AG10803 (cell line): ENCODE data around the gene SHISA6.

Experiments
- DNase-seq: peaks from one replicate; pipeline ENCODE4 v3.0.0; 2010; ENCODE audit warnings: low read depth
- H3K4me3 ChIP-seq: 2 replicates; pipeline ENCODE4 v1.5.1; 2011; ENCODE audit warnings: mild to moderate bottlenecking, low read length, control low read depth
- TF ChIP-seq, protein P1 (sequence below): conservative IDR thresholded peaks from 2 replicates; pipeline ENCODE4 v1.5.1; 2011; ENCODE audit warnings: mild to moderate bottlenecking, low read length, control low read depth, inconsistent platforms

The SHISA6 gene

DNA sequence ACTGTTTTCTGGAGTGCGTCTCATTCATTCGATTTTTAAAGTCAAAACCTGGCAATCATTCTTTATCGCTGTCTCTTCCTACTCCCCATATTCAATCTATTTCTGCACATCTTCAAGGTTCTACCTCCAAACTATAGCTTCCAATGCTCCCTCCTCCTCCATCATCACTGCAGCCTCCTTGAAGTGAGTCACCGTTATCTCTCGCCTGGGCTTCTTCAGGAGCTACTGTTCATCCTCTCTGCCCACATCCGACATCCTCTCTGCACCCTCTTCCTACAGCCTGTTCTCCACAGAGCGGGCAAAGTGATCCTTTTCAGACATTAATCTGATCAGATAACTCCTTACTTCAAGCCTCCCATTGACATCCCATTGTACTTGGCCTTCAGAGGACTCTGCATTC, 213.1 kb downstream of the SHISA6 start:
- H3K4me3 ChIP-seq: no peak overlapping the region
- TF ChIP-seq, protein P1, sequence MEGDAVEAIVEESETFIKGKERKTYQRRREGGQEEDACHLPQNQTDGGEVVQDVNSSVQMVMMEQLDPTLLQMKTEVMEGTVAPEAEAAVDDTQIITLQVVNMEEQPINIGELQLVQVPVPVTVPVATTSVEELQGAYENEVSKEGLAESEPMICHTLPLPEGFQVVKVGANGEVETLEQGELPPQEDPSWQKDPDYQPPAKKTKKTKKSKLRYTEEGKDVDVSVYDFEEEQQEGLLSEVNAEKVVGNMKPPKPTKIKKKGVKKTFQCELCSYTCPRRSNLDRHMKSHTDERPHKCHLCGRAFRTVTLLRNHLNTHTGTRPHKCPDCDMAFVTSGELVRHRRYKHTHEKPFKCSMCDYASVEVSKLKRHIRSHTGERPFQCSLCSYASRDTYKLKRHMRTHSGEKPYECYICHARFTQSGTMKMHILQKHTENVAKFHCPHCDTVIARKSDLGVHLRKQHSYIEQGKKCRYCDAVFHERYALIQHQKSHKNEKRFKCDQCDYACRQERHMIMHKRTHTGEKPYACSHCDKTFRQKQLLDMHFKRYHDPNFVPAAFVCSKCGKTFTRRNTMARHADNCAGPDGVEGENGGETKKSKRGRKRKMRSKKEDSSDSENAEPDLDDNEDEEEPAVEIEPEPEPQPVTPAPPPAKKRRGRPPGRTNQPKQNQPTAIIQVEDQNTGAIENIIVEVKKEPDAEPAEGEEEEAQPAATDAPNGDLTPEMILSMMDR: no peak
- no peak for DNase-seq

DNA sequence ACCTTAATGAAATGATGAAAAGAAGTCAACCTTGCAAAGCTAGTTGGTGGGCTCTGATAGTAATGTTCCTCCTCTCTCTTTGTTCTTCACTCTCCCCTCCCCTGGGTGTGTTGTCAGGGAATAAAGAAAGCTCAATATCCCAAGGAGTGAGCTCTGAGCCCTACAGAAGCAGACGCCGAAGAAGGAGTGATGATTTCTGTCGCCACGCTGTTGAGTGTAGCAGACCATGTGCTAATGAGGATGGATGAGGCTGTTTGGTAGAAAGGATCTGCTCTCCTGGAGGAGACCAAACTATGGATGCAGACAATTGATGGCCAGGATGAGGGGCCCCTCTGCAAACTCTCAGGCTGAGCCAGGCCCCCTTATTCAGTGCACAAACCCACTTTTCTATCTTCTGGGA, 217.3 kb downstream of the SHISA6 start:
- DNase-seq: no peak
- H3K4me3 ChIP-seq: no peak overlapping the region
- TF ChIP-seq, protein P1: no peak

DNA sequence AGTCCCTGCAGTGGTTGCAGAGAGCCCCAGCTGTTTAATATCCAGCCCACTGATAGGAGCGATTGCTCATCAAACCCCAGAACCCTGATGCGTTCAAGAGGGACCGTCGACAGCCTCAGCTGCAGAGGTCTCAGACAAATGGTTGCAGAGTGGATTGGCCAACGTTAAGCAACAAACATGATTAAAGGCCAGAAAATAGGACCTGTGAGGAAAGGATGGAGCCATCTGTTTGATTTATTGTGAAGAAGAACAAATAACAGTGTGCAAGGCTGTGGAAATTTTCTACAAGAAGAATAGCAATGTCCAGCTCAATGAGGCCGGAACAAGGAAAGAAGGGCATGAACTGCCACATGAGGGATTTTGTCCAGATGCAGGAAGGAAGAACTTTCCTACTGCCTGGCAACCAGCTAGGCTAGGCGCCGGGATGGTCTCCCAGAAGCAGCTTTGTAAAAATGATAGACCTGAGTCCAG, 218.9 kb downstream of the SHISA6 start:
- TF ChIP-seq, protein P1: no peak
- DNase-seq: no peak
- H3K4me3 ChIP-seq: no peak overlapping the region

DNA sequence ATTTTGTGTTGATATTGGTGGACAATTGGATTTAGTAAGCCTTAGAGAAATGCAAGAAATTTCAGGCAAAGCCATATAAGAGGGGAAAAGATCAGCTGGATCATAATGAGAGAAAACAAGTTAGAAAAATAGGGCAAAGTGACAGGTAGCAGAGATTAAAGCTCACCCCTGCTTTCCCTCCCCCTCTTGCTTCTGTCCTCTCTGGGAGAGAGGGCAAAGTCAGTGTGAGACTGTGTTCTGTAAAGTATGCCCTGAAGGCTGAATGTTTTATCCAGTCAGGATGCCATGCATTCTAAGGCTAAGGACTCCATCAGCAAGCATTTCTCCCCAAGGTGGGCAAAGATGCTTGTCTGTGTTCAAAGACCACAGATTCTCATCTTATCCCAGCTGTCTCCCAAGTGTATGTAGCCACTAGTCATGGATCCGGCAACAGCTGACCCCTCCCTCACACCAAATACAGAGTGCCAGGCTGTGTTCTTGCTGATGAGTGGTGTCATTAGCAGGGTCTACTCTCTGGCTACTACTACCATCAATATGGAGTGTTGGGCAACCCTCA, 221.1 kb downstream of the SHISA6 start:
- H3K4me3 ChIP-seq: no peak overlapping the region
- no peak for DNase-seq
- TF ChIP-seq, protein P1: no peak

DNA sequence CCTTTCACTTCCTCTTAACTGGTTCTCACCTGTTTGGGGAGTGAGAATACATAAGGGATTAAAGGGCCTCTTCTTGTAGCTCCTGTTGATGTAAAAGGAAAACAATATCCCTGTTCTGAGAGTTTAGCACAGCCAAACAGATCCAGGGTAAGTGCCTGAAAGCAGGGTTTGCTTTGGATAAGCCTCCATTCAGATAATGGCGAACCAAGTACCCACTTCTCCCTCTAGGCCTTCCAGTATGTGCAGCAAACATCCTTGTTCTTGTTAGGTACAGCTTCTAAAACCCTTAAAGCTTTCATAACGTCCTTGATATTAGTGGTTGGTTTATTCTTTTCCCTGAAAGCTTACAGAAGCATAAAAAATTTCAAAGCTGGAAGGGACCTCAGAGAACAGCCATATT, 226.6 kb downstream of the SHISA6 start:
- TF ChIP-seq, protein P1: no peak
- DNase-seq: no peak
- H3K4me3 ChIP-seq: no peak overlapping the region

DNA sequence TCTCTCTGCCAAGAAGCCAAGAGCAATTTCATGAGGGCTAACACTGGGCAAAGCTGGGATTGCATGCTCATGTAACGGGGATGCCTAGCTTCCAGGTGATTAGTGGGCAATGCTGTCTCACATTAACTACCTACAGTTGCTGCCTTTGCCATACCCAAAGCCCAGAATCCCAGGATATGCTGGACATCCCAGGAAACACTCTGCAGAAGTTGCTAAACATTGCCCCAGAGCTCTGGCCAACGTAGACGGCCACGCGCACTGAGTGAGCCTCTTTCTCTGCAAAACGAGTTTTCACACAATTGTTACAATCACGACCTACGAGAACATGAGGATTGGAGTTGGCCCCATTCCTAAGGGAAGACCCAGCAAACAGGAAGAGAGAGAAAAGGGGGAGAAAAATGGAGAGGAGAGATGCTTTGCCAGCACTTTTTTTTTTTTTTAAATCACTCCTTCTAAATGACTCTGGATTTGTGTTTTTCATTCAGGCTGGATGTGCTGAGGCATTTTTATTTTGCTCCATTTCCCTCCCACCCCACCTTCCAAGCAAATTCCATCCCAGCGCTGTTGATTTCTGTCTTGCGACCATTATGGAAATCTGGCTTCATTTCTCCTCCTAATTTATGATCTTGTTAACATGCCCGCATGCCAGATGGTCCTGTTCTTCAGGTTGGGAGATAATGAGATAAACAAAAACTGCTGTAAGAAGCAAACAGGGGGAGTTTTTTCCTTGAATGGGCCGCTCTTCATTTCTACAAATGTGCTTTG, 244.5 kb downstream of the SHISA6 start:
- TF ChIP-seq, protein P1: no peak
- DNase-seq: no peak
- no peak overlapping the region for H3K4me3 ChIP-seq

DNA sequence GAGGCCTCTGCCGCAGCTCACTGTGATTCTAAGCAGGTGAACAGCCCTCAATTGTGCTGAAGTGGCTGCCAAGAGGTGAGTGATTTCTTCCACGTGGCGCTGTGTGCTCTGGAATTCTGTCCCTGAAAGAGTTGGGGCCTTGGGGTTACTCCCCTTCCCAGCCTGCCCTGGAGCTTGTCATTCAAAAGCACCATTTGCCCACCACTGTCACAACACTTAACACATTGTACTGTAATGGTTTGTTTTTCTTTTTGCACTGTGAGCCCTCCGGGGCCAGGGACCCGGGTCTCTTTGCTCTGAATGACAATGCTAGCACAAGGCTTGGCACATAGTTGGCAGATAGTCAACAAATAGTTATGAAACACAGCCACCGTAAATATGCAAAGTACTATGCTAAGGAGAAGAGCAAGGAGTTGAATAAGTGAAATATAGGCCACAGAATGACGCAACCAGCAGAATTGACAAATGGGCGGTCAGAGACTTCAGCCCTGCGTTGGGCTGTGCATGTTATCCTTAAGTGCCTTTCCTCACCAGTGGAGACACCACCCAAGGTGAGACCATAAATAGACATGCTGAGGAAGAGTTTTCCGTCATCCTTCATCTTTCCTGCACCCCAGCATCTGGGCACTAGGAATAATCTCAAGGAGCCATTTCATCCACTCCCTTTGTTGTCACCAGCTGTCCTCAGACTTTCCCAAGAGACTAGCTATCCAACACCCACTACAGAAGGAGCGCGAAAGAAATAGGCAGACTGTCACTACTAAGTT, 245.3 kb downstream of the SHISA6 start:
- no peak overlapping the region for H3K4me3 ChIP-seq
- DNase-seq: no peak
- TF ChIP-seq, protein P1: no peak
